AG04449 (cell line): ENCODE results near the gene CC2D2B.
"Not testable (repeated sequence)": the region's sequence is repeated elsewhere in the genome, so short reads cannot be mapped to it uniquely, and the experiment has no call there.

Experiments used
- CTCF ChIA-PET: fragments of 350-600 bp; formaldehyde crosslinking; extraction: SDS; loops from one replicate; lab custom pipeline; 2021; ENCODE audit warnings: antibody characterized with exemption; lab: Yijun Ruan, JAX
- POLR2A ChIA-PET: fragments of 400-600, 350-600 bp; formaldehyde crosslinking; extraction: SDS; loops from one replicate; lab custom pipeline; 2020; ENCODE audit warnings: antibody characterized with exemption, inconsistent platforms; lab: Yijun Ruan, JAX
- DNase-seq: peaks from one replicate; pipeline ENCODE4 v3.0.0-alpha.2; 2010; ENCODE audit warnings: low read depth, low spot score
- H3K4me3 ChIP-seq: 2 replicates; pipeline ENCODE4 v1.5.1; 2011; ENCODE audit warnings: low read depth, mild to moderate bottlenecking, control low read depth, low read length
- TF ChIP-seq, protein P1 (sequence below): IDR thresholded peaks from one replicate; pipeline ENCODE4 v1.5.1; 2011; ENCODE audit warnings: mild to moderate bottlenecking, moderate library complexity, low read length, control low read depth, inconsistent platforms; ENCODE audit not compliant: insufficient read depth; ENCODE audit errors: missing control alignments

CC2D2B gene

DNA sequence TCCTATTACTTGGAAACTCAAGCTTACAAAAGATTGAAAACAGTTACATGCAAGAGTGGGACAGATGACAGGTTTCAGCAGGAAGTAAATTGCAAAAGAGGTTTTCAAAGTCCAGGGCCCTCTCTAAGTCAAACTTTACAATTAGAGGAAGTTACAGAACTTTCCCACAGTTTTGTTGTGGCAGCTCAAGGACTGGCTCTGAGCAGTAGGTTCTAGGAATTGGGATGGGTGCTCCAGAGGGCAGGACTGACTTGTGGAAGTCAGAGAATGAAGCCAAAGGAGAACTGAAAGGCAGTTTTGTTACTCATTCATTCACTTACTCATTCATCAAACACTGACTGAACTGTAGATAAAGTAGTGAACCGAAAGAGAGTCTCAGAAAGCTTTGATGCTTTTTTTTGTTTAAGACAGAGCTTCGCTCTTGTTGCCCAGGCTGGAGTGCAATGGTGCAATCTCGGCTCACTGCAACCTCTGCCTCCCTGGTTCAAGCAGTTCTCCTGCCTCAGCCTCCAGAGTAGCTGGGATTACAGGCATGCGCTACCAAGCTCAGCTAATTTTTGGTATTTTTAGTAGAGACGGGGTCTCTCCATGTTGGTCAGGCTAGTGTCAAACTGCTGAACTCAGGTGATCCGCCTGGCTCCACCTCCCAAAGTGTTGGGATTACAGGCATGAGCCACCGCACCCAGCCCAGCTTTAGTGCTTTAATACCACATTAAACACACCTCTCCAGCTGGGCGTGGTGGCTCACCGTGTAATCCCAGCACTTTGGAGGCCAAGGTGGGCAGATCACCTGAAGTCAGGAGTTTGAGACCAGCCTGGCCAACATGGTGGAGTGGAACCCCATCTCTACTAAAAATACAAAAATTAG is 68.8 kb downstream of the CC2D2B start:
- TF ChIP-seq, protein P1, sequence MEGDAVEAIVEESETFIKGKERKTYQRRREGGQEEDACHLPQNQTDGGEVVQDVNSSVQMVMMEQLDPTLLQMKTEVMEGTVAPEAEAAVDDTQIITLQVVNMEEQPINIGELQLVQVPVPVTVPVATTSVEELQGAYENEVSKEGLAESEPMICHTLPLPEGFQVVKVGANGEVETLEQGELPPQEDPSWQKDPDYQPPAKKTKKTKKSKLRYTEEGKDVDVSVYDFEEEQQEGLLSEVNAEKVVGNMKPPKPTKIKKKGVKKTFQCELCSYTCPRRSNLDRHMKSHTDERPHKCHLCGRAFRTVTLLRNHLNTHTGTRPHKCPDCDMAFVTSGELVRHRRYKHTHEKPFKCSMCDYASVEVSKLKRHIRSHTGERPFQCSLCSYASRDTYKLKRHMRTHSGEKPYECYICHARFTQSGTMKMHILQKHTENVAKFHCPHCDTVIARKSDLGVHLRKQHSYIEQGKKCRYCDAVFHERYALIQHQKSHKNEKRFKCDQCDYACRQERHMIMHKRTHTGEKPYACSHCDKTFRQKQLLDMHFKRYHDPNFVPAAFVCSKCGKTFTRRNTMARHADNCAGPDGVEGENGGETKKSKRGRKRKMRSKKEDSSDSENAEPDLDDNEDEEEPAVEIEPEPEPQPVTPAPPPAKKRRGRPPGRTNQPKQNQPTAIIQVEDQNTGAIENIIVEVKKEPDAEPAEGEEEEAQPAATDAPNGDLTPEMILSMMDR = no peak
- H3K4me3 ChIP-seq = no peak overlapping the region
- DNase-seq = no peak
- ChIA-PET CTCF (no interaction called here), POLR2A (no interaction called here)

DNA sequence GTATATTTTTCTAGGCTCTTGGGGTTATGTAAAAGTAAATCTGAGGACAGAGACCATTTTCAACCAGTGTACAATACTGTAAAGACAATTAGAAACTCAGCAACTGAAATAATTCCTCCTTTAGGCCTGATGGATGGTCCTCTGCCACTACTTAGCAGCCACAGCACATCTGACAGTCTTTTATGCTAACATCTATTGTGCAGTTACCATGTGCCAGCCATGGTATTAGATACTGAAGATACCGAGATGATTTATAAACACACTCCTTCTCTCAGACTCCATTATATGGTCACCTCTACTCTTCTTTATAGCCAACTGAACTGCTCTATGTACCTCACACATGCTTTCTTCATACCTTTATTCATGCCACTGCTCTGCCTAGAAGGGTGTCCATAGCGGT is 74.4 kb downstream of the CC2D2B start:
- POLR2A ChIA-PET = no interaction called here
- CTCF ChIA-PET = no interaction called here
- no peak overlapping the region for H3K4me3 ChIP-seq
- no peak for DNase-seq
- TF ChIP-seq, protein P1 = no peak

DNA sequence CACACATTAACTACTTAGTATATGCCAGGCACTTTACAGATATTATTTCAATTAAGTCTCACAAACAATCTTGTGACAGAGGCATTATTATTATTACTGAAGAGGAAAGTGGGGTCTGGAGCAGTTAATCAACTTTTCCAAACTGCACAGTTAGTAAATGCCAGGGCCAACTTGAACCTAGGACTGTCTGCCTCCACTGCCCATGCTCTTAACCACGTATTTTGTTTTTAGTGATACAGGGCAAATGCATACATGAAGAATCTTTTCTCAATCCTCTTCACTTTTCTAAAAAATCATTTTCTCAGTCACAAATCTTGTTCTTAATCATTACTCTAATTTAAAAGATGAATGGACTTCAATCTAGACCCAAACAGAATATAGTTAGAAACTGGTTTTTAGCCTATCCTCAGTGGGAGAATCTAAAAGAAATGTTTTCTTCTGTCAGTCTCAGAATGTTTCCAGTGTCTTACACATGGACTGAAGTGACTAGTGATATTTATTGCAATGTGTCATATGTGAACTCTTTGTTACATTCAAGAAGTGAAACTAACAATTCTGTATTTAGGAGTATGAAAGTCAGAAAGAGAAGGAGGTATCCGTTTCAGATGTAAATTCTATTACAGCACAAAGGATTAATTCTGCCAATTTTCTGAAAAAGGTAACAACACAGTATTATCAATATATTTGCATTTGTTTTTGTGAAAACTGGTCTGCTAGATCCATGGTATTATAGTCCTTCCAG is 80.1 kb downstream of the CC2D2B start:
- ChIA-PET POLR2A (no interaction called here), CTCF (no interaction called here)
- no peak for DNase-seq
- H3K4me3 ChIP-seq = no peak overlapping the region
- TF ChIP-seq, protein P1 = no peak

DNA sequence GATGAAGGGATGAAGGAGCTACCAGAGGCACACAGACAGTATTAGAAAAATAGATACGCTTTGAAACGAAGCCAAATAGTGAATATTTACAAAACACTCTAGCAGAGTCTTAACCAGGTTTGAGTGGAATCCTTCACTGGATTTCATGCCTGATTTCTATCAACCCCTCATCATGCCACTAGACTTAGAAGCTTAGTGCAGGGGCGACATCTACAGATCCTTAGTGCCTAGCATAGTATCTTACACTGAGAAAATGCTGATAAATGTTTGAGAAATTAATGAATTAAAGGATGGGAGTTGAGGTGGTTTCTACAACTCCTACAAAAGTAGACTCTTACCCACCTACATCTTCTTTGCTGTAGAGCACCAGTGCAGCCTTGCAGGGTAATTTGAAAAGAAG is 80.9 kb downstream of the CC2D2B start:
- DNase-seq = no peak
- ChIA-PET POLR2A (no interaction called here), CTCF (interaction anchor here (0.7 kb wide), 1 partner anchor 26 kb away, joined by 3 read pairs; no protein-coding TSS in a partner anchor)
- H3K4me3 ChIP-seq = no peak overlapping the region
- TF ChIP-seq, protein P1 = no peak

DNA sequence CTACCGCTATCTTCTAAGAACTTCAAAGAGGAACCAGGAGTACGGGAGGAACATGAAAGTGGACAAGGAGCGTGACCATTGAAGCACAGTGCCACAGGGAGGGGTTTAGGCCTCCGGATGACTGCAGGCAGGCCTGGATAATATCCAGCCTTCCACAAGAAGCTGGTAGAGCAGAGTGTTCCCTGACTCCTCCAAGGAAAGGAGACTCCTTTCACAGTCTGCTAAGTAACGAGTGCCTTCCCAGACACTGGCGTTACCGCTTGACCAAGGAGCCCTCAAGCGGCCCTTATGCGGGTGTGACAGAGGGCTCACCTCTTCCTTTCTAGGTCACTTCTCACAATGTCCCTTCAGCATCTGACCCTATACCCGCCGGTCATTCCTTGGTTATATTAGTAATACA is 86.6 kb downstream of the CC2D2B start:
- H3K4me3 ChIP-seq, CTCF ChIA-PET, DNase-seq, POLR2A ChIA-PET: not testable (repeated sequence)

DNA sequence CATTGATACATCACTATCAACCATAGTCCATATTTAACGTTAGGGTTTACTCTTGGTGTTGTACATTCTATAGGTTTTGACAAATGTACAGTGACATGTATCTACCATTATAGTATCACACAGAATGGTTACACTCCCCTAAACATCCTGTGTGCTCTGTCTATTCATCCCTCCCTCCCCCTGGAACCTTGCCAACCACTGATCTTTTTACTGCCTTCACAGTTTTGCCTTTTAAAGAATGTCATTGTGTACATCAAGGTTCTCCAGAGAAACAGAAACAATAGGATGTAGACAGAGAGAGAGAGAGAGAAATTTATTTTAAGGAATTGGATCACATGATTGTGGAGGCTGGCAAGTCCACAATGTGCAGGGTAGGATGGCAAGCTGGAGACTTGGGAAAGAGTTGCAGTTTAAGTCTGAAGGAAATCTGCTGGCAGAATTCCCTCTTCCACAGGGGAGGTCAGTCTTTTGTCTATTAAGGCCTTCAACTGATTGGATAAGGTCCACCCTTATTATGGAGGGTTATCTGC is 90.5 kb downstream of the CC2D2B start:
- CTCF ChIA-PET = no interaction called here
- TF ChIP-seq, protein P1 = no peak
- no peak for DNase-seq
- no peak overlapping the region for H3K4me3 ChIP-seq
- POLR2A ChIA-PET = no interaction called here
